Subcutaneous abdominal adipose tissue (tissue), 5 donors: ENCODE data around the gene ANKRD11.
"Not testable (repeated sequence)": the region's sequence is repeated elsewhere in the genome, so short reads cannot be mapped to it uniquely, and the experiment has no call there.

ENCODE experiments used
- H3K27ac ChIP-seq: one replicate; pipeline ENCODE4 v1.7.0; 2013; ENCODE audit warnings: low read depth, mild to moderate bottlenecking, inconsistent platforms, low read length, moderate library complexity
- H3K27me3 ChIP-seq, 5 donors: one replicate each; pipeline ENCODE4 v1.7.0; 2013; ENCODE audit warnings: low read length in 5 of 5, inconsistent platforms in 1 of 5; ENCODE audit not compliant: control insufficient read depth in 5 of 5, insufficient read depth in 4 of 5
- H3K36me3 ChIP-seq, 5 donors: one replicate each; pipeline ENCODE4 v1.7.0; 2013; ENCODE audit warnings: low read length in 5 of 5; ENCODE audit not compliant: control insufficient read depth in 5 of 5, insufficient read depth in 5 of 5
- H3K4me1 ChIP-seq, 5 donors: one replicate each; pipeline ENCODE4 v1.7.0; 2013; ENCODE audit warnings: low read length in 5 of 5, mild to moderate bottlenecking in 3 of 5, moderate library complexity in 1 of 5; ENCODE audit not compliant: control insufficient read depth in 5 of 5, insufficient read depth in 5 of 5
- H3K4me3 ChIP-seq, 5 donors: one replicate each; pipeline ENCODE4 v1.7.0; 2013; ENCODE audit warnings: low read length in 5 of 5, low read depth in 1 of 5
- H3K9ac ChIP-seq, 5 donors: one replicate each; pipeline ENCODE4 v1.7.0; 2013; ENCODE audit warnings: low read length in 5 of 5, mild to moderate bottlenecking in 4 of 5, moderate library complexity in 3 of 5
- H3K9me3 ChIP-seq, 5 donors: one replicate each; pipeline ENCODE4 v1.7.0; 2013; ENCODE audit warnings: low read length in 5 of 5; ENCODE audit not compliant: control insufficient read depth in 5 of 5
- donor health status: healthy.
- donor health status: healthy.
- donor health status: healthy.
- donor health status: healthy.
- donor health status: healthy.

ANKRD11 gene

GRCh38 chr16:89270666-89271345 lies 219.6 kb downstream of the ANKRD11 start:
- Histone ChIP-seq H3K4me1 (peaks cover 0 to 13% (median 12%) of the 10 kb centered on the region in 5 donors), H3K27me3 (no peaks in the 10 kb centered on the region), H3K9me3 (no peaks in the 10 kb centered on the region), H3K9ac (no peak overlapping the region), H3K36me3 (peaks cover 2 to 86% (median 74%) of the 10 kb centered on the region in 5 donors), H3K27ac (no peak overlapping the region), H3K4me3 (no peak overlapping the region)

- Histone ChIP-seq H3K27me3 (no peaks in the 10 kb centered on the region), H3K4me3 (no peak overlapping the region), H3K4me1 (peaks cover 0 to 13% (median 12%) of the 10 kb centered on the region in 5 donors), H3K36me3 (peaks cover 2 to 86% (median 72%) of the 10 kb centered on the region in 5 donors), H3K27ac (no peak overlapping the region), H3K9ac (no peak overlapping the region), H3K9me3 (no peaks in the 10 kb centered on the region)
Observed at GRCh38 chr16:89269805-89270665, 220.3 kb downstream of the ANKRD11 start.

GRCh38 chr16:89268987-89269735 lies 221.2 kb downstream of the ANKRD11 start:
- Histone ChIP-seq H3K9ac (no peak overlapping the region), H3K36me3 (peaks cover 2 to 79% (median 66%) of the 10 kb centered on the region in 5 donors), H3K9me3 (no peaks in the 10 kb centered on the region), H3K27ac (no peak overlapping the region), H3K27me3 (no peaks in the 10 kb centered on the region), H3K4me3 (no peak overlapping the region), H3K4me1 (peaks cover 0 to 13% (median 12%) of the 10 kb centered on the region in 5 donors)

- no peak overlapping the region for H3K9ac ChIP-seq
- no peak overlapping the region for H3K27ac ChIP-seq
- peaks cover 0 to 13% (median 12%) of the 10 kb centered on the region in 5 donors for H3K4me1 ChIP-seq
- H3K27me3 ChIP-seq, result no peaks in the 10 kb centered on the region
- H3K36me3 ChIP-seq, result peaks cover 2 to 73% (median 60%) of the 10 kb centered on the region in 5 donors
- H3K4me3 ChIP-seq, result no peak overlapping the region
- no peaks in the 10 kb centered on the region for H3K9me3 ChIP-seq
Observed at GRCh38 chr16:89268585-89268984, 221.8 kb downstream of the ANKRD11 start.

- peaks cover 2 to 65% (median 53%) of the 10 kb centered on the region in 5 donors for H3K36me3 ChIP-seq
- not testable (repeated sequence) for H3K4me3 ChIP-seq, H3K27ac ChIP-seq, H3K9me3 ChIP-seq, H3K9ac ChIP-seq, H3K27me3 ChIP-seq
- H3K4me1 ChIP-seq, result peaks cover 0 to 13% (median 12%) of the 10 kb centered on the region in 5 donors
Observed at GRCh38 chr16:89267746-89268145, 222.6 kb downstream of the ANKRD11 start.

GRCh38 chr16:89266521-89267134 lies 223.7 kb downstream of the ANKRD11 start:
- H3K36me3 ChIP-seq, result peaks cover 0 to 56% (median 50%) of the 10 kb centered on the region in 5 donors
- no peak overlapping the region for H3K27ac ChIP-seq
- peaks cover 0 to 18% (median 14%) of the 10 kb centered on the region in 5 donors for H3K4me1 ChIP-seq
- H3K9ac ChIP-seq, result no peak overlapping the region
- no peaks in the 10 kb centered on the region for H3K27me3 ChIP-seq
- no peak overlapping the region for H3K4me3 ChIP-seq
- peaks cover 0 to 4% (median 0%) of the 10 kb centered on the region in 5 donors for H3K9me3 ChIP-seq

- Histone ChIP-seq H3K9me3 (peaks cover 0 to 4% (median 0%) of the 10 kb centered on the region in 5 donors), H3K9ac (no peak overlapping the region), H3K36me3 (peaks cover 0 to 46% (median 41%) of the 10 kb centered on the region in 5 donors), H3K4me1 (peaks cover 0 to 23% (median 18%) of the 10 kb centered on the region in 5 donors), H3K27ac (no peak overlapping the region), H3K27me3 (no peaks in the 10 kb centered on the region), H3K4me3 (no peak overlapping the region)
Observed at GRCh38 chr16:89265647-89266046, 224.7 kb downstream of the ANKRD11 start.

- no peak overlapping the region for H3K27ac ChIP-seq
- peaks cover 0 to 39% (median 34%) of the 10 kb centered on the region in 5 donors for H3K36me3 ChIP-seq
Observed at GRCh38 chr16:89264800-89265550, 225.4 kb downstream of the ANKRD11 start.

More at GRCh38 chr16:89264800-89265550, 225.4 kb downstream of the ANKRD11 start:
- H3K4me3 ChIP-seq, result no peak overlapping the region
- no peak overlapping the region for H3K9ac ChIP-seq
- peaks cover 0 to 20% (median 17%) of the 10 kb centered on the region in 5 donors for H3K4me1 ChIP-seq
- no peaks in the 10 kb centered on the region for H3K27me3 ChIP-seq
- peaks cover 0 to 4% (median 0%) of the 10 kb centered on the region in 5 donors for H3K9me3 ChIP-seq
